ENCODE measurements around the gene PAPSS1. TPM values are rescaled to one million over a fixed set of nuclear protein-coding genes. Genes with fewer than 3 reads are reported as not detected.

The PAPSS1 gene
- total RNA-seq, 1 experiment from 2014 or later = 83.6 TPM

DNA sequence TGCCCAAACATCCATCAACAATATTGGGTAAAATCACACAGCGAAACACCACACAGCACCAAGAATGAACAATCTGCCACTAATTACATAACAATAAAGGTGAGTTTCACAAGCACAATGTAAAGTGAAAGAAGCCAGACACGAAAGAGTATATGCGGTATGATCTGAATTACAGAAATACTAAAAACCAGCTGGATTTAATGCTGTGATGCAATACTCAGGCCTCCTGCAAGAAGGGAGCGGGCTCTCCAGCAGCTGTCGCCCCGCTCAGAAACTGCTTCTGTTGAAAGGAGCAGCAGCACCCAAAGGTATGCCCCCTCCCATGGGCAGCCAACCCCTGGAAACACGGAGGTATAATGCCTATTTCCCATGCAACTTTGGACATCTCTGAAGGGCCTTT lies 77.0 kb downstream of the PAPSS1 start:
- no peak overlapping the region for H4K5ac ChIP-seq (ENCODE audit: insufficient read length, low read depth, low read length)
- H3K18ac ChIP-seq (ENCODE audit: insufficient read length, low read depth, low read length) = no peak overlapping the region
- H3K4me2 ChIP-seq (ENCODE audit: insufficient read depth, insufficient read length, low read length) = no peak overlapping the region
- Mint-ChIP-seq H3K9me3 (no peaks in the 10 kb centered on the region), H3K4me1 (peaks cover 16 to 21% of the 10 kb centered on the region in 2 experiments), H3K36me3 (ENCODE audit: insufficient read depth in 1 of 3, low read depth in 3 of 3) (peaks cover 17 to 24% (median 22%) of the 10 kb centered on the region in 3 experiments; a peak in 6 of 7 replicates), H3K4me3 (no peak overlapping the region), H3K27me3 (ENCODE audit: low read depth) (no peaks in the 10 kb centered on the region), H3K27ac (no peak overlapping the region)
- H4K91ac ChIP-seq (ENCODE audit: insufficient read length, low read depth, low read length) = no peak overlapping the region
- no peak overlapping the region for H3K9ac ChIP-seq (ENCODE audit: extremely low read depth, insufficient read length, low read length)
- H4K20me1 ChIP-seq (ENCODE audit: control insufficient read depth, insufficient read depth, insufficient read length) = no peaks in the 10 kb centered on the region
- no peak overlapping the region for H3K27ac ChIP-seq (ENCODE audit: insufficient read length, low read depth, low read length)
- no peak overlapping the region for H3T11ph ChIP-seq (ENCODE audit: low read length)
- H2BK5ac ChIP-seq (ENCODE audit: insufficient read length, low read length) = no peak overlapping the region
- no peaks in the 10 kb centered on the region for H3K79me1 ChIP-seq (ENCODE audit: insufficient read depth, low read depth, low read length, poor library complexity, severe bottlenecking)
- WGBS (ENCODE audit: extremely low coverage, insufficient read length, low lambda C conversion rate) = no CpG with 5 or more reads among the region's 7 CpGs
- no peak overlapping the region for H2BK12ac ChIP-seq (ENCODE audit: insufficient read length, low read depth, low read length)
- no peak overlapping the region for H2AFZ ChIP-seq (ENCODE audit: low read length)
- no peak overlapping the region for H4K8ac ChIP-seq (replicated peaks; ENCODE audit: insufficient read length, low read depth, low read length)
- H2BK120ac ChIP-seq (ENCODE audit: low read depth, low read length, poor library complexity, severe bottlenecking) = no peak overlapping the region
- H3K56ac ChIP-seq (ENCODE audit: insufficient read length, low read depth, low read length) = no peak overlapping the region
- no peak overlapping the region for H2BK15ac ChIP-seq (ENCODE audit: low read depth, low read length)
- H3K23me2 ChIP-seq (ENCODE audit: insufficient read length, low read depth, low read length, poor library complexity, severe bottlenecking) = no peaks in the 10 kb centered on the region
- H2AK5ac ChIP-seq (ENCODE audit: insufficient read length, low read length) = no peak overlapping the region
- no peak overlapping the region for H2BK20ac ChIP-seq (ENCODE audit: low read depth, low read length, poor library complexity, severe bottlenecking)
- no peak overlapping the region for H3K14ac ChIP-seq (ENCODE audit: insufficient read depth, low read length)
- TF ChIP-seq CTCF (conservative IDR thresholded peaks at IDR 0.05) = no peak
- no peaks in the 10 kb centered on the region for H3K4me1 ChIP-seq (ENCODE audit: insufficient read depth, low read length)
- H3K9me3 ChIP-seq (ENCODE audit: control insufficient read depth, low read depth, low read length) = no peaks in the 10 kb centered on the region
- DNase-seq = no peak
- no peak overlapping the region for H3K23ac ChIP-seq (ENCODE audit: insufficient read length, low read depth, low read length)
- no peak overlapping the region for H3K4ac ChIP-seq (ENCODE audit: low read depth, low read length)
- H3K79me2 ChIP-seq (ENCODE audit: insufficient read depth, low read length) = no peaks in the 10 kb centered on the region
- H3K27me3 ChIP-seq (ENCODE audit: insufficient read depth, low read length) = no peaks in the 10 kb centered on the region

Data from H9 (cell line).